Esophagus squamous epithelium (tissue), 4 donors: ENCODE measurements around the gene FBXW11.
"Not testable (repeated sequence)": the region's sequence is repeated elsewhere in the genome, so short reads cannot be mapped to it uniquely, and the experiment has no call there.

Source experiments
- CTCF ChIP-seq, 6 experiments: fragments of 450-650 bp in 4 of 6; fragments of 200-600 bp in 2 of 6; sonication (generic) in 2 of 6; IDR thresholded peaks; one replicate each; pipeline ENCODE4 v1.5.1; 2016 to 2019; ENCODE audit warnings: antibody characterized with exemption in 6 of 6, mild to moderate bottlenecking in 4 of 6, moderate library complexity in 4 of 6
- POLR2A ChIP-seq, 4 donors: fragments of 450-650 bp; IDR thresholded peaks; one replicate each; pipeline ENCODE4 v1.6.1; 2017; ENCODE audit warnings: antibody characterized with exemption in 4 of 4, mild to moderate bottlenecking in 4 of 4, moderate library complexity in 3 of 4

GRCh38 chr5:172020110-172020786, 13.8 kb upstream of the FBXW11 start:
- not testable (repeated sequence) for TF ChIP-seq CTCF, POLR2A (IDR thresholded peaks at IDR 0.05)
